AG09319 (cell line): ENCODE measurements around the gene KCNK1.

ENCODE experiments used
- DNase-seq: peaks from one replicate; pipeline ENCODE4 v3.0.0-alpha.2; 2010; ENCODE audit warnings: low read depth; ENCODE audit errors: extremely low read depth
- TF ChIP-seq, protein P1 (sequence below): IDR thresholded peaks from 2 replicates; pipeline ENCODE4 v1.5.1; 2011; ENCODE audit warnings: low read depth, mild to moderate bottlenecking, inconsistent platforms, low read length, moderate library complexity

Gene KCNK1

DNA sequence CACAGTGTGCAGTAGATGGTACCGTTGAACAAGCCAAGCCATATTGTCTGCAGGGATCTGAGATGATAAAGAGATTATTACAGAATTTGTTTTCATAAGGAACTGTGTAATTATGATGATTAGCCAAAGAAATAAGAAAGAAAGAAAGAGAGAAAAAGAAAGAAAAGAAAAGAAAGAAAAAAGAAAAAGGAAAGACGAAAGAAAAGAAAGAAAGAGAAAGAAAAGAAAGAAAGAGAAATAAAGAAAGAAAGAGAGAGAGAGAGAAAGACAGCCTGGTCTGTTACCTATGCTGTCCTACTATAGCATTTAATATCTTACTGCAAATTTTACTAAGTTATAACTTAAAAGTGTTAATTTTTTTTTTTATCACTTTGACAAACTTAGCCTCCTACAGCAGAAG is 43.6 kb downstream of the KCNK1 start:
- TF ChIP-seq, protein P1, sequence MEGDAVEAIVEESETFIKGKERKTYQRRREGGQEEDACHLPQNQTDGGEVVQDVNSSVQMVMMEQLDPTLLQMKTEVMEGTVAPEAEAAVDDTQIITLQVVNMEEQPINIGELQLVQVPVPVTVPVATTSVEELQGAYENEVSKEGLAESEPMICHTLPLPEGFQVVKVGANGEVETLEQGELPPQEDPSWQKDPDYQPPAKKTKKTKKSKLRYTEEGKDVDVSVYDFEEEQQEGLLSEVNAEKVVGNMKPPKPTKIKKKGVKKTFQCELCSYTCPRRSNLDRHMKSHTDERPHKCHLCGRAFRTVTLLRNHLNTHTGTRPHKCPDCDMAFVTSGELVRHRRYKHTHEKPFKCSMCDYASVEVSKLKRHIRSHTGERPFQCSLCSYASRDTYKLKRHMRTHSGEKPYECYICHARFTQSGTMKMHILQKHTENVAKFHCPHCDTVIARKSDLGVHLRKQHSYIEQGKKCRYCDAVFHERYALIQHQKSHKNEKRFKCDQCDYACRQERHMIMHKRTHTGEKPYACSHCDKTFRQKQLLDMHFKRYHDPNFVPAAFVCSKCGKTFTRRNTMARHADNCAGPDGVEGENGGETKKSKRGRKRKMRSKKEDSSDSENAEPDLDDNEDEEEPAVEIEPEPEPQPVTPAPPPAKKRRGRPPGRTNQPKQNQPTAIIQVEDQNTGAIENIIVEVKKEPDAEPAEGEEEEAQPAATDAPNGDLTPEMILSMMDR: no peak
- no peak for DNase-seq

DNA sequence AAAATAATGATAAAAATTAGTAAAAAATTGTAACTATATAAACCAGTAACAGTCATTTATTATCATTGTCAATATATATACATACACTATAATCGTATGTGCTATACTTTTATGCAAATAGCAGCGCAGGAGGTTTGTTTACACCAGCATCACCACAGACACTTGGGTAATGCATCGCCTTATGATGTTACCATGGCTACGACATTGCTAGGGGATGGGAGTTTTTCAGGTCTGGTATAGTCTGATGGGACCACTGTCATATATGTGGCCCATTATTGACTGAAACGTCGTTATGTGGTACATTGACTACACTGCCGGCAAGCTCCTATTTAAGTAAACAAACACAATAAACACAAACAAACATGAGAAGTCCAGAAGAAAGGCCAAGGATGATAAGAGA is 45.6 kb downstream of the KCNK1 start:
- DNase-seq: no peak
- TF ChIP-seq, protein P1: no peak

DNA sequence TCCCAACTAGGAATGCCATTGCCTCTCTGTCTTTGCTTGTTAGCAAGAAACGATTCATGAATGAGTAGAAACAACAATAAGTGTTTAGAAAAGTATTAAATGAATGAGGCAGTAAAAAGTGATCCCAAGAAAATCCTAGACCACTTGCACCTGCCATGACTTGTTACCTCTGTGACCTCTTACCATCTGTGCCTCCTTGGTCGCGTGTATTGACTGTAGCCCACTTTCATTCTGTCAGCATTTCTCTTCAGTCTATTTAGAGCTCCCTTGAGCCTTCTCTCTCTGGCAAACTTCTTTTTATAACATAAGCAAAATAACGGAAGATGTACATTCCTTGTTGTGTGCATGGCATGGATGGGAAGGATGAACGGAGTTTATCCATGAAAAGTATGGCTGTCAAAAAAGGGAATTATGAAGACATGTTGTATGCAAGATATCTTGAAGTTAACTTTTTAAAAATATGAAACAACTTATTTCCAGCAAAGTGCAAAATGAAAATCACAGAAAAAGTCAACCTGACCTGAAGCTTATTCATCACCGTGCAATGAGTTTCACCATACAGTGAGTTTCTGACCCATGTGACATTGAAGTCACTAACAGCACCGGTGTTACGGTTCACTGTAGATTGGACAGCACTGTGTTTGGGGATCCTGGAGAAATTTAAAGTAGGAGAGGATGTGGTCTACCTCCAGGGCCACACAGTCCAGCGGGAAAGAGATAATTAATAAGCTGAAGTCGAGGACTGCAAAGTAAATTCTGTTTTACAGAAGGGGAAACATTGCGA is 47.7 kb downstream of the KCNK1 start:
- TF ChIP-seq, protein P1: no peak
- DNase-seq: no peak

DNA sequence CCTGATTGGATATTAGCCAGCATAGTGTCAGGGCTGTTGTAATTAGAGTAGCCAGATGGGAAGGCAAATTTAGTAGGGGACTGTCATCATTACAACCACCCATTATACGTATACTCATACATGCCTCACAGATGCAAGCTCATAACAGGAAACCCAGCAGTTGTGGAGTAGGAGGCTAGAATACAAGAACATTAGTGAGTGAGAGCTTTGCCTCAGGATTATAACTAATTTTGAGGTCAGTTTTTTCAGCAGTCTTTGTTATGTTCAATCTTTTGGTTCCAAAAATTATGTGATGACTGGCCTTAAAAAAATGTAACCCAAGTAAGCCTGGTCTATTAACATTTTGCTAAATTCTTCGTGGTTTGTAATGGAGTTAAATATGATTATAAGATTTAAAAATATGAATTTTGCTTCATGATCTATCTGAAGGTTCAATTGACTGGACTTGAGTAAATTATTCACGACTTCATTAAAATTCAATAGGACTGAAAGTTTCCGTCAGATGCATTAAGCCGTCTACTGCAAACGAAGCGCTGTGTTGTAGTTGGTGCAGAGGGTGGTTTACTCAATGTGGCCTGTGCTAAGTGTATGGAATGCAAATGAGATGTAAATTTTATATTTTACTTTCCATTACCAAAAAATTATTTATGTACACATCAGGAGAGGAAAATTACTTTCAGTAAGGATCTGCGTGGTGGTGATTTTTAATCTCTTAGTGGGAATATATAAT is 48.8 kb downstream of the KCNK1 start:
- TF ChIP-seq, protein P1: no peak
- DNase-seq: no peak

DNA sequence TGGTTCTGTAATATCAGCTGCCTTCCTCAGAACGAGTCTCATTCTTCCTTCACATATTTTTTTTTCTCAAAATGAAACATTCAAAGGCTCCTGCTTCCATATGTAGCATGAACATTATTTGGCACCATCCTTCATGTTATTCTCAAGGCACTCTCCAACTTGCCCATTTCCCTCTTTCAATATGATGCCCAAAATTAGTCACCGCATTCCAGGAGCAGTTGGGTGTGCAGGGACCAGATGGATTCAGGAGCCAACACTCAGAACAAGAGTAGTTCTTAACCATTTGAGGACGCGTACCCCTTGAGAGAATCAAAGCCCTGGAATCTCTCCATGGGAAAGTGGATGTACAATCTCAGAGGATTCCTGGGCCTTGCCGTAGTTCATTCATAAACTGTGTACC is 50.3 kb downstream of the KCNK1 start:
- TF ChIP-seq, protein P1: no peak
- no peak for DNase-seq

DNA sequence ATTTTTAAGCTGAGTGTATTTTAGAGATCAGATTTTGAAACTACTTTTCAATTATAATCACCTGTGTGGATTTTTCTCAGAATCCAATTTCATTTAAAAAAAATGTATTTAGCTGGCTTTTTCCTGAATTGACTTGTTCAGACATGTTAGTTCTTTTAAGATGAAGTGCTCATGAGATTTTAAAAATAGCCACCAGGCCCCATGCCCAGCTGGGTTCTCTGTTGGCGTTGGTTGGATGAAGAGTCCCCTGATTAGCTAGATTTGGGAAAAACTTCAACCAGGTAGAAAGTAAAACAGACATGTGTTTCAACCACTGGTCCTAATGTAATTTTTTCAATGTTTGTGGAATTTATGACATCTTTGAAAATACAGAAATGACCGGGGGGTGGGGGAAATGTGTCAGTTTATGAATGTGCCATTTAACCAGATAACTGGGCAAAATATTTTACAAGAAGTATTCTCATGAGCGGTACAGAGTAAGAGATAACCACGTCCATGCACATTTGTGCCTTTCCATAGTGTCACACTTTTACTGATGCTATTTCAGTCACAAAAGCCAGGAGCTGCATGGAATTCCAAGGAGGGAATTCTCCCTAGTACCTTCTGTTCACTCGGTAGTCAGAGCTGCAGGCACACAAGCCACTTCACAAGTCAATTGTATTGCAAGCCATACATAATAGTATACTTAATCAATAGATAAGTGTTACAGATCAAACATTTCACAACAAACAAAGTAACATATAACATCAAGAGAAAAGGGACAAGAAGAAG is 51.1 kb downstream of the KCNK1 start:
- TF ChIP-seq, protein P1: no peak
- DNase-seq: no peak
